ENCODE data around the gene NPSR1.
"Not testable (repeated sequence)": the region's sequence is repeated elsewhere in the genome, so short reads cannot be mapped to it uniquely, and the experiment has no call there.

- not testable (repeated sequence) for TF ChIP-seq POLR2AphosphoS5, POLR2A, EP300 (IDR thresholded peaks at IDR 0.05)
- TF ChIP-seq, protein P1, sequence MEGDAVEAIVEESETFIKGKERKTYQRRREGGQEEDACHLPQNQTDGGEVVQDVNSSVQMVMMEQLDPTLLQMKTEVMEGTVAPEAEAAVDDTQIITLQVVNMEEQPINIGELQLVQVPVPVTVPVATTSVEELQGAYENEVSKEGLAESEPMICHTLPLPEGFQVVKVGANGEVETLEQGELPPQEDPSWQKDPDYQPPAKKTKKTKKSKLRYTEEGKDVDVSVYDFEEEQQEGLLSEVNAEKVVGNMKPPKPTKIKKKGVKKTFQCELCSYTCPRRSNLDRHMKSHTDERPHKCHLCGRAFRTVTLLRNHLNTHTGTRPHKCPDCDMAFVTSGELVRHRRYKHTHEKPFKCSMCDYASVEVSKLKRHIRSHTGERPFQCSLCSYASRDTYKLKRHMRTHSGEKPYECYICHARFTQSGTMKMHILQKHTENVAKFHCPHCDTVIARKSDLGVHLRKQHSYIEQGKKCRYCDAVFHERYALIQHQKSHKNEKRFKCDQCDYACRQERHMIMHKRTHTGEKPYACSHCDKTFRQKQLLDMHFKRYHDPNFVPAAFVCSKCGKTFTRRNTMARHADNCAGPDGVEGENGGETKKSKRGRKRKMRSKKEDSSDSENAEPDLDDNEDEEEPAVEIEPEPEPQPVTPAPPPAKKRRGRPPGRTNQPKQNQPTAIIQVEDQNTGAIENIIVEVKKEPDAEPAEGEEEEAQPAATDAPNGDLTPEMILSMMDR (IDR thresholded peaks at IDR 0.05), result not testable (repeated sequence)
These were observed 216.3 kb downstream of the NPSR1 start for GRCh38 chr7:34874329-34874728.

All from sigmoid colon (tissue), 4 donors.